CD4-positive, alpha-beta T cell treated with Interleukin-4 for 1 hour (primary cell): ENCODE results near the gene MRPL20.
A peak's percentile ranks its signal among the peaks of the same experiment; 100 is the strongest.
"Not testable (repeated sequence)": the region's sequence is repeated elsewhere in the genome, so short reads cannot be mapped to it uniquely, and the experiment has no call there.

Experiments
- DNase-seq, 2 donors: peaks; one replicate each; pipeline ENCODE4 v3.0.0-alpha.2; 2020 to 2022

MRPL20 gene

GRCh38 chr1:1403653-1404052 is 3.4 kb downstream of the MRPL20 start:
- DNase-seq, result no peak

GRCh38 chr1:1402901-1403392 is 4.1 kb downstream of the MRPL20 start:
- DNase-seq, result not testable (repeated sequence)

- peak; percentile 25 to 38 for DNase-seq
Measured at GRCh38 chr1:1402072-1402900, 4.8 kb downstream of the MRPL20 start.

GRCh38 chr1:1401457-1402010 is 5.6 kb downstream of the MRPL20 start:
- no peak for DNase-seq

- DNase-seq, result no peak
Measured at GRCh38 chr1:1400576-1401456, 6.3 kb downstream of the MRPL20 start.

- peak in 1 of 2 donors; percentile 21 for DNase-seq
Measured at GRCh38 chr1:1399872-1400575, 7.1 kb downstream of the MRPL20 start.

GRCh38 chr1:1399187-1399871 is 7.8 kb downstream of the MRPL20 start, which contains the start of gene CCNL2:
Gene CCNL2 (minus strand): TSS chr1:1399335. CDS start chr1:1399306, 29 bp downstream.
- DNase-seq, result peak; percentile 98 to 99

- no peak for DNase-seq
Measured at GRCh38 chr1:1398677-1399186, 8.4 kb downstream of the MRPL20 start.

- DNase-seq, result no peak
Measured at GRCh38 chr1:1397839-1398523, 9.1 kb downstream of the MRPL20 start.

GRCh38 chr1:1395166-1395565 is 11.9 kb downstream of the MRPL20 start:
- no peak for DNase-seq

GRCh38 chr1:1394116-1394515 is 13.0 kb downstream of the MRPL20 start:
- no peak for DNase-seq

GRCh38 chr1:1393428-1393827 is 13.7 kb downstream of the MRPL20 start:
- DNase-seq, result no peak

- DNase-seq, result no peak
Measured at GRCh38 chr1:1393014-1393413, 14.1 kb downstream of the MRPL20 start.

- no peak for DNase-seq
Measured at GRCh38 chr1:1391225-1391624, 15.9 kb downstream of the MRPL20 start.

GRCh38 chr1:1390675-1391074 is 16.4 kb downstream of the MRPL20 start:
- no peak for DNase-seq

GRCh38 chr1:1388078-1388472 is 19.0 kb downstream of the MRPL20 start:
- DNase-seq, result no peak

- DNase-seq, result no peak
Measured at GRCh38 chr1:1387098-1388077, 19.7 kb downstream of the MRPL20 start.

GRCh38 chr1:1385931-1386330 is 21.2 kb downstream of the MRPL20 start:
- DNase-seq, result no peak

GRCh38 chr1:1385339-1385738 is 21.8 kb downstream of the MRPL20 start:
- DNase-seq, result not testable (repeated sequence)

- DNase-seq, result no peak
Measured at GRCh38 chr1:1381294-1381693, 25.8 kb downstream of the MRPL20 start.
